ELF-1 (cell line): ENCODE results near the gene PKN3.
"Not testable (repeated sequence)": the region's sequence is repeated elsewhere in the genome, so short reads cannot be mapped to it uniquely, and the experiment has no call there.

Source experiments
- DNase-seq: peaks from one replicate; pipeline ENCODE4 v3.0.0-alpha.2; 2016; ENCODE audit warnings: low read depth, low spot score

PKN3 gene

GRCh38 chr9:128693738-128694137 lies 8.6 kb upstream of the PKN3 start:
- not testable (repeated sequence) for DNase-seq

- no peak for DNase-seq
Measured at GRCh38 chr9:128694344-128694743, 8.0 kb upstream of the PKN3 start.

GRCh38 chr9:128696923-128697707 lies 5.2 kb upstream of the PKN3 start:
- DNase-seq: no peak

GRCh38 chr9:128699096-128699795 lies 3.1 kb upstream of the PKN3 start:
- DNase-seq: not testable (repeated sequence)

- DNase-seq: peak; percentile 68
Measured at GRCh38 chr9:128701227-128701854, 962 bp upstream of the PKN3 start.

- peak; percentile 63 for DNase-seq
Measured at GRCh38 chr9:128702949-128703615, 779 bp downstream of the PKN3 start.

- DNase-seq: no peak
Measured at GRCh38 chr9:128703616-128704355, 1.5 kb downstream of the PKN3 start.

GRCh38 chr9:128704356-128704670 lies 2.0 kb downstream of the PKN3 start:
- DNase-seq: no peak

- DNase-seq: no peak
Measured at GRCh38 chr9:128705051-128705965, 3.0 kb downstream of the PKN3 start.

GRCh38 chr9:128706045-128706444 lies 3.7 kb downstream of the PKN3 start:
- no peak for DNase-seq

- DNase-seq: no peak
Measured at GRCh38 chr9:128706671-128707381, 4.5 kb downstream of the PKN3 start.

- no peak for DNase-seq
Measured at GRCh38 chr9:128707446-128707845, 5.1 kb downstream of the PKN3 start.

GRCh38 chr9:128712451-128713410 lies 10.4 kb downstream of the PKN3 start:
- no peak for DNase-seq

- no peak for DNase-seq
Measured at GRCh38 chr9:128713411-128713780, 11.1 kb downstream of the PKN3 start.

- DNase-seq: no peak
Measured at GRCh38 chr9:128713941-128714573, 11.8 kb downstream of the PKN3 start.

- no peak for DNase-seq
Measured at GRCh38 chr9:128714586-128715435, 12.5 kb downstream of the PKN3 start.

- no peak for DNase-seq
Measured at GRCh38 chr9:128715436-128715750, 13.1 kb downstream of the PKN3 start.
